ENCODE results near the gene TMX2.
"Not testable (repeated sequence)": the region's sequence is repeated elsewhere in the genome, so short reads cannot be mapped to it uniquely, and the experiment has no call there.

TMX2 gene

GRCh38 chr11:57699813-57700212 lies 12.6 kb upstream of the TMX2 start:
- TF ChIP-seq, protein P1, sequence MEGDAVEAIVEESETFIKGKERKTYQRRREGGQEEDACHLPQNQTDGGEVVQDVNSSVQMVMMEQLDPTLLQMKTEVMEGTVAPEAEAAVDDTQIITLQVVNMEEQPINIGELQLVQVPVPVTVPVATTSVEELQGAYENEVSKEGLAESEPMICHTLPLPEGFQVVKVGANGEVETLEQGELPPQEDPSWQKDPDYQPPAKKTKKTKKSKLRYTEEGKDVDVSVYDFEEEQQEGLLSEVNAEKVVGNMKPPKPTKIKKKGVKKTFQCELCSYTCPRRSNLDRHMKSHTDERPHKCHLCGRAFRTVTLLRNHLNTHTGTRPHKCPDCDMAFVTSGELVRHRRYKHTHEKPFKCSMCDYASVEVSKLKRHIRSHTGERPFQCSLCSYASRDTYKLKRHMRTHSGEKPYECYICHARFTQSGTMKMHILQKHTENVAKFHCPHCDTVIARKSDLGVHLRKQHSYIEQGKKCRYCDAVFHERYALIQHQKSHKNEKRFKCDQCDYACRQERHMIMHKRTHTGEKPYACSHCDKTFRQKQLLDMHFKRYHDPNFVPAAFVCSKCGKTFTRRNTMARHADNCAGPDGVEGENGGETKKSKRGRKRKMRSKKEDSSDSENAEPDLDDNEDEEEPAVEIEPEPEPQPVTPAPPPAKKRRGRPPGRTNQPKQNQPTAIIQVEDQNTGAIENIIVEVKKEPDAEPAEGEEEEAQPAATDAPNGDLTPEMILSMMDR (conservative IDR thresholded peaks at IDR 0.05; ENCODE audit: low read length), result no peak
- DNase-seq (ENCODE audit: low read depth), result no peak
- H3K4me3 ChIP-seq (ENCODE audit: low read length), result no peak overlapping the region

GRCh38 chr11:57700425-57700824 lies 12.0 kb upstream of the TMX2 start:
- TF ChIP-seq, protein P1 (conservative IDR thresholded peaks at IDR 0.05; ENCODE audit: low read length), result no peak; the same call in 1 of the 2 replicates
- DNase-seq (ENCODE audit: low read depth), result no peak
- no peak overlapping the region for H3K4me3 ChIP-seq (ENCODE audit: low read length)

- no peak for DNase-seq (ENCODE audit: low read depth)
- TF ChIP-seq, protein P1 (conservative IDR thresholded peaks at IDR 0.05; ENCODE audit: low read length), result no peak
- no peak overlapping the region for H3K4me3 ChIP-seq (ENCODE audit: low read length)
These were observed 9.1 kb upstream of the TMX2 start for GRCh38 chr11:57703341-57703740.

DNA sequence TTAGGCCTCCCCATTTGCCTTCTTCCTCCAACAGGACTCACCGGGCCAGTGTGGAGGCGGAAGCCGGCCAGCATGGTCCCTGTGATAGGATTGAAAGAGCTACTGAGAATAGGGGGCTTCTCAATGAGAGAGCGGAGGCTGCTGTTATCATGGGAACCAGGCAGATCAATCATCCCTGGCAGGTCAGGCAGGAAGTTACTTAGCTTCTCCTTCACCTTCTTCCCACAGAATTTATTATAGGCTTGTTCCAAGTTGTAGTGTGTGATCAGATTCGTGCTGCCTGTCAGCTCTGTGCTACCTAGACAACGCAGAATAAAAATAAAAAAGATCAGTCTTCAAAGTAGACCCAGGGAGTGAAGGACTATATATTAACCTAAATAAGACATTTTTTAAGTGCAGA lies 7.5 kb upstream of the TMX2 start:
- TF ChIP-seq, protein P1 (conservative IDR thresholded peaks at IDR 0.05; ENCODE audit: low read length), result no peak
- H3K4me3 ChIP-seq (ENCODE audit: low read length), result no peak overlapping the region
- DNase-seq (ENCODE audit: low read depth), result no peak

GRCh38 chr11:57705432-57705831 lies 7.0 kb upstream of the TMX2 start:
- not testable (repeated sequence) for DNase-seq (ENCODE audit: low read depth)

DNA sequence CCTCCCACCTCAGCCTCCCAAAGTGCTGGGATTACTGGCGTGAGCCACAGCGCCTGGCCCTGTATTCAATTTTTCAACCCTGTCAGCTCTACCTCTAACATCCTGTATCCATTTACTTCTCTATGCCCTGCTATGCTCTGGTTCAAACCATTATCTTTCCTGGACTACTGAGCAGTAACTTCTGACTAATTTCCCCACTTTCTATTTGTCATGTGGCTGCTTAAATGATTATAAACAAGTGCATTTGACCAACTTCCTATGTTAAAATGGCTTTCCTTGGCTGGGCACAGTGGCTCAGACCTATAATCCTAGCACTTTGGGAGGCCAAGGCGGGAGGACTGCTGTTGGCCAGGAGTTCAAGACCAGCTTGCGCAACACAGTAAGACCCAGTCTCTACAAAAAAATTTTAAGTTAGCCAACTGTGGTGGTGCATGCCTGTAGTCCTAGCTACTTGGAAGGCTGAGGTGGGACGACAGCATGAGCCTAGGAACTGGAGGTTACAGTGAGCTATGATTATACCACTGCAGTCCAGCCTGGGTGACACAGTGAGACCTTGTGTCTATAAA lies 2.5 kb upstream of the TMX2 start:
- no peak for DNase-seq (ENCODE audit: low read depth)
- H3K4me3 ChIP-seq (ENCODE audit: low read length), result no peak overlapping the region
- TF ChIP-seq, protein P1 (conservative IDR thresholded peaks at IDR 0.05; ENCODE audit: low read length), result no peak

More at GRCh38 chr11:57705432-57705831, 7.0 kb upstream of the TMX2 start:
- not testable (repeated sequence) for H3K4me3 ChIP-seq (ENCODE audit: low read length)

- peak; percentile 65 for DNase-seq (ENCODE audit: low read depth)
- peak within 1 kb of the TSS; percentile 100 for H3K4me3 ChIP-seq (ENCODE audit: low read length)
- TF ChIP-seq, protein P1 (conservative IDR thresholded peaks at IDR 0.05; ENCODE audit: low read length), result no peak
These were observed 758 bp upstream of the TMX2 start, which contains the start of gene MED19 for GRCh38 chr11:57711414-57712255. Gene MED19, minus strand, starts transcription at chr11:57712215. Its CDS starts 36 bp downstream, at chr11:57712179.

Data from AG10803 (cell line).